Prostate gland (tissue), 2 donors: Measurements from ENCODE around the gene TPRN.

Source experiments
- POLR2A ChIP-seq: fragments of 450-650 bp; IDR thresholded peaks from one replicate; pipeline ENCODE4 v1.6.1; 2016; ENCODE audit warnings: antibody characterized with exemption, mild to moderate bottlenecking
- POLR2AphosphoS5 ChIP-seq: sonication (generic); formaldehyde crosslinking; IDR thresholded peaks from one replicate; pipeline ENCODE4 v1.6.1; 2017; ENCODE audit warnings: antibody characterized with exemption
- TF ChIP-seq, protein P1 (sequence below), 4 experiments: fragments of 200-600 bp in 2 of 4; fragments of 450-650 bp in 2 of 4; sonication (generic) in 2 of 4; IDR thresholded peaks; 1 replicate in 3 of 4; 2 replicates in 1 of 4; pipeline ENCODE4 v1.5.1; 2016 to 2019; ENCODE audit warnings: antibody characterized with exemption in 4 of 4, mild to moderate bottlenecking in 2 of 4, moderate library complexity in 2 of 4

DNA sequence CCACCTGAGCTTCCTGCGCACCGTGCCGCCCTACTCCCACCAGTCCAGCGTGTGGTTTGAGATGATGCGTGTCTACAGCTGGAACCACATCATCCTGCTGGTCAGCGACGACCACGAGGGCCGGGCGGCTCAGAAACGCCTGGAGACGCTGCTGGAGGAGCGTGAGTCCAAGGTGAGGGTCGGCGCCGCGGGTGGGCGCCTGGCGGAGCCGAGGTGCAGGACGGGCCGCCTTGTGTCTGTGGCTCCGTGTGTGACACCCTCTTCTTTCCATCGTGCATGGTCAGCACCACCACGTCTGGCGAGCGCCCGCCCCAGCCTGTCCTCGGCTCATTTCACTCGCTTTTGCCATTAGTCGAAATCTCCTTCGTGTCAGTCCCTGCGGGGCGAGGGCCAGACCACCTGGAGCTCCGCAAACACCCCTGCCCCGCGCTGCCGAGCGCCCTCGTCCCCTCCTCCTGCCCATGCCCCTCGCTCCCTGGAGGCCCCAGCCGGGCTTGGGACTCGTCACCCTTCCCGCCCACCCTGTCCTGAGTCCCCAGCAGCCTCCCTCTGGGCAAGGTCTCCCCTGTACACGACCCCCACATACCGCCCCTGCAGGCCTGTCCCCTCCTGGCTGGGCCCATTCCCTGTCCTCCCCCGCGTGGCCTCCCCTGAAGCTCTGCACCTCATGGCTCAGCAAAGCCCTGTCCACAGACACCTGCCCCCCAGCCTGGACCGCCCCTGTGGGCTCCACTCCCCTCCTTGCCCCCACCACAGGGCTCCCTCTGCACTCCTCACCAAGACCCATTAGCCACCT, 54.6 kb downstream of the TPRN start:
- TF ChIP-seq POLR2A (no peak), POLR2AphosphoS5 (no peak)
- TF ChIP-seq, protein P1, sequence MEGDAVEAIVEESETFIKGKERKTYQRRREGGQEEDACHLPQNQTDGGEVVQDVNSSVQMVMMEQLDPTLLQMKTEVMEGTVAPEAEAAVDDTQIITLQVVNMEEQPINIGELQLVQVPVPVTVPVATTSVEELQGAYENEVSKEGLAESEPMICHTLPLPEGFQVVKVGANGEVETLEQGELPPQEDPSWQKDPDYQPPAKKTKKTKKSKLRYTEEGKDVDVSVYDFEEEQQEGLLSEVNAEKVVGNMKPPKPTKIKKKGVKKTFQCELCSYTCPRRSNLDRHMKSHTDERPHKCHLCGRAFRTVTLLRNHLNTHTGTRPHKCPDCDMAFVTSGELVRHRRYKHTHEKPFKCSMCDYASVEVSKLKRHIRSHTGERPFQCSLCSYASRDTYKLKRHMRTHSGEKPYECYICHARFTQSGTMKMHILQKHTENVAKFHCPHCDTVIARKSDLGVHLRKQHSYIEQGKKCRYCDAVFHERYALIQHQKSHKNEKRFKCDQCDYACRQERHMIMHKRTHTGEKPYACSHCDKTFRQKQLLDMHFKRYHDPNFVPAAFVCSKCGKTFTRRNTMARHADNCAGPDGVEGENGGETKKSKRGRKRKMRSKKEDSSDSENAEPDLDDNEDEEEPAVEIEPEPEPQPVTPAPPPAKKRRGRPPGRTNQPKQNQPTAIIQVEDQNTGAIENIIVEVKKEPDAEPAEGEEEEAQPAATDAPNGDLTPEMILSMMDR (IDR thresholded peaks at IDR 0.05) = no peak
